Kidney epithelial cell (primary cell): ENCODE measurements around the gene CERS5. TPM values are rescaled to one million over a fixed set of nuclear protein-coding genes. Genes with fewer than 3 reads are reported as not detected.

ENCODE experiments used
- DNase-seq: peaks from one replicate; pipeline ENCODE4 v3.0.0-alpha.2; 2010; ENCODE audit warnings: low read depth
- H3K27me3 ChIP-seq: 2 replicates; pipeline ENCODE4 v1.6.0; 2011; ENCODE audit warnings: low read length; ENCODE audit not compliant: control insufficient read depth, insufficient read depth
- H3K36me3 ChIP-seq: 2 replicates; pipeline ENCODE4 v1.5.1; 2011; ENCODE audit warnings: low read length; ENCODE audit not compliant: control insufficient read depth, insufficient read depth
- H3K4me3 ChIP-seq: 2 replicates; pipeline ENCODE4 v1.5.1; 2011; ENCODE audit warnings: low read depth, mild to moderate bottlenecking, control low read depth, low read length
- CTCF ChIP-seq: IDR thresholded peaks from 2 replicates; pipeline ENCODE4 v1.5.1; 2011; ENCODE audit warnings: mild to moderate bottlenecking, moderate library complexity, low read length, control low read depth, inconsistent platforms; ENCODE audit not compliant: insufficient read depth, poor library complexity, severe bottlenecking
- total RNA-seq: library from RNA; depleted of rRNA; stranded (reverse); fragments of >200 nt; gene quantifications from 2 replicates; pipeline ENCODE4 v1.2.3, GENCODE V29; 2015

Gene CERS5
- total RNA-seq, 1 donor from 2014 or later, result 40.9 TPM

DNA sequence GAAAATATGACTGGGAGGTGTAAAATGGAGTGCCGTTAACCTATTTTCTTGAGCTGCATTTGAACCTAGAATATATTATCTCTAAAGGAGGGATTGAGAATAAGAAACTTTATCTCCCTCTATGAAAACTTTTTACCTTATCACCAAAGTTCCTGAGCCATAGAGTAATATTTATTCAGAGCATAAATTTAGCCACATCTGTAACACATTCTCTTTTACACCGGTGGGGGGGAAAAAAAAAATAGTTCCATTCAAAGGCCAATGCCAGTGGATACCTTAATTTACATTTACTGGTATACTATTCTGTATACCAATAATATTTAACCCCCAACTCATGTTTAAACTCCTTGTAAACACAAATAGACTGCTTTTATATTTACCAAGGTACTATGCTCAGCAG lies 21.7 kb downstream of the CERS5 start:
- H3K36me3 ChIP-seq, result no peaks in the 10 kb centered on the region
- no peak for DNase-seq
- H3K27me3 ChIP-seq, result no peaks in the 10 kb centered on the region
- no peak for TF ChIP-seq CTCF
- H3K4me3 ChIP-seq, result no peak overlapping the region

GRCh38 chr12:50142993-50143392 lies 24.2 kb downstream of the CERS5 start:
- Histone ChIP-seq H3K4me3 (no peak overlapping the region), H3K36me3 (no peaks in the 10 kb centered on the region), H3K27me3 (no peaks in the 10 kb centered on the region)
- DNase-seq, result no peak
- no peak for TF ChIP-seq CTCF

- H3K27me3 ChIP-seq, result no peaks in the 10 kb centered on the region
- peaks cover 8% of the 10 kb centered on the region for H3K36me3 ChIP-seq
- no peak overlapping the region for H3K4me3 ChIP-seq
- no peak for DNase-seq
- TF ChIP-seq CTCF, result no peak
Measured at GRCh38 chr12:50132505-50133135, 34.5 kb downstream of the CERS5 start.

- Histone ChIP-seq H3K4me3 (no peak overlapping the region), H3K27me3 (no peaks in the 10 kb centered on the region), H3K36me3 (peaks cover 8% of the 10 kb centered on the region)
- DNase-seq, result no peak
- TF ChIP-seq CTCF, result no peak
Measured at GRCh38 chr12:50129290-50129689, 37.9 kb downstream of the CERS5 start.

DNA sequence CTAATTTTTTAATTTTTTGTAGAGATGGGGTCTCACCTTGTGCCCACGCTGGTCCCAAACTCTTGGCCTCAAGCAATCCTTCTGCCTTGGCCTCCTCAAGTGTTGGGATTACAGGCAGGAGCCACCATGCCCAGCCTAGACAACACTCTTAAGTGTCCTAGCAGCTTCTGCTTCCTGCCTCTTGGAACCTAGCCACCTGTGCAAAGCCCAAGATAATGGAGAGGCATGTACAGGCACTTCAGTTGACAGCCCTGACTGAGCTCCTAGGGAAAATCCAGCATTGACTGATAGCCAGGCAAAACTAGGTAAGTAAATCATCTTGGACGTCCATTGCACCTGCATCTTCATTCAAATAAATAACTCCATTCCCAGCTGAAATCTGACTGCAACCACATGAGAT lies 39.6 kb downstream of the CERS5 start:
- Histone ChIP-seq H3K27me3 (no peaks in the 10 kb centered on the region), H3K4me3 (no peak overlapping the region), H3K36me3 (peaks cover 7% of the 10 kb centered on the region)
- no peak for DNase-seq
- no peak for TF ChIP-seq CTCF

DNA sequence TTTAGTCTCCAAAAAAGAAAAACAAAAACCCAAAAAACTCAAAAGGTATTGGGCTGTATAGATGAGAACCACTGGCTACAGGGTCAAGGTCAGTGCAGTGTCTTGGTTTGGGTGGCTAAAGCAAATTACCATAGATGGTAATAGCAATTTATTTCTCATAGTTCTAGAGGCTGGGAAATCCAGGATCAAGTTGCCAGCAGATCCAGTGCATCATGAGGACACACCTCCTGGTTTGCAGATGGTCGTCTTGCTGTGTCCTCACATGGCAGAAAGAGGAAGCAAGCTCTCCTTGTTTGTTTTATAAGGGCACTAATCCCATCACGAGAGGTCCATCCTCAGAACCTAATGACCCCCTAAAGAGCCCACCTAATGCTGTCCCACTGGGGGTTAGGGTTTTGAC lies 44.0 kb downstream of the CERS5 start:
- Histone ChIP-seq H3K36me3 (no peaks in the 10 kb centered on the region), H3K4me3 (no peak overlapping the region), H3K27me3 (no peaks in the 10 kb centered on the region)
- DNase-seq, result no peak
- TF ChIP-seq CTCF, result no peak
